GM18520 (cell line): ENCODE measurements around the gene WBP2.
"Not testable (repeated sequence)": the region's sequence is repeated elsewhere in the genome, so short reads cannot be mapped to it uniquely, and the experiment has no call there.

ENCODE experiments used
- ATAC-seq: cut with Tn5 transposase; IDR thresholded peaks from one replicate; pipeline ENCODE4 v1.9.1; 2021; ENCODE audit not compliant: unreplicated experiment

WBP2 gene

DNA sequence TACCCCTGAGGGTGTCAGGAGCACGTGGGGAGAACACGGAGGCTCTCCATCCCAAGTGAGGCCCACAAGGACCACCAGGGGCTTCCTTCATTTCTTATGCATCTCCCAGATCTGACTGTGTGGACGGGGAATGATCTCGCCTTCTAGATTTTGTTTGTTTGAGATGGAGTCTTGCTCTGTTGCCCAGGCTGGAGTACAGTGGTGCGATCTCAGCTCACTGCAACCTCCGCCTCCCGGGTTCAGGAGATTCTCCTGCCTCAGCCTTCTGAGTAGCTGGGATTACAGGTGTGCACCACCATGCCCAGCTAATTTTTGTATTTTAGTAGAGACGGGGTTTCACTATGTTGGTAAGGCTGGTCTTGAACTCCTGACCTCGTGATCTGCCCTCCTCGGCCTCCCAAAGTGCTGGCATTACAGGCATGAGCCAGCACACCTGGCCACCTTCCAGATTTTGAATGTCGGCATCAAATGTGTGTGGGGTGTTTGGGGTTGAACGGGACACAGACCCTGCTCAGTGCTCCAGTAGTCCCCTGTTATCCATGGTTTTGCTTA, 13.7 kb upstream of the WBP2 start:
- ATAC-seq, result not testable (repeated sequence)

DNA sequence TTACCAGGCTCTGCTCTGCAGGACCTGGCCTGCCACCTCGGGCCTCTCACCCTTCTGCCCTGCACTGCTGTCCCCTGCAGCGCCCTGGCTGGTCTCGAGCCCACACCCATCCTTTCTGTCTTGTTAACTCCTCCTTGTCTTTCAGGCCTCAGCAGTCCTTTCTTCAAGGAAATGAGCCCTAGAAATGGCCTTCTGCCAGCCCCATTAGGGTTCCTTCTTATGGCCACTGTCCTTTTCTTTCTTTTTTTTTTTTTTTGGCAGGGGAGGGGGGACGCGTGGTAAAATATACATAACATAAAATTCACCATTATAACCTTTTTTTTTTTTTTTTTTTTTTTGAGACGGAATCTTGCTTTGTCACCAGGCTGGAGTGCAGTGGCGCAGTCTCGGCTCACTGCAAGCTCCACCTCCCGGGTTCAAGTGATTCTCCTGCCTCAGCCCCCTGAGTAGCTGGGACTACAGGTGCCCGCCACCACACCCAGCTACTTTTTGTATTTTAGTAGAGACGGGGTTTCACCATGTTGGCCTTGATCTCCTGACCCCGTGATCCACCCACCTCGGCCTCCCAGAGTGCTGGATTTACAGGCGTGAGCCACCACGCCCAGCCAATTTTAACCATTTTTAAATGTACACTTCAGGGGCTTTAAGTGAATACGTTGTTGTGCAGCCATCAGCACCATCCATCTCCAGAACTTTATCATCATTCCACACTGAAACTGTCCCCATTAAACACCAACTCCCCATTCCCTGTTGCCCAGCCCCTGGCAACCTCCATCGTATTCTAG, 10.5 kb upstream of the WBP2 start:
- ATAC-seq, result not testable (repeated sequence)

- ATAC-seq, result peak; percentile 12
Observed at GRCh38 chr17:75864887-75865286, 9.8 kb upstream of the WBP2 start.

DNA sequence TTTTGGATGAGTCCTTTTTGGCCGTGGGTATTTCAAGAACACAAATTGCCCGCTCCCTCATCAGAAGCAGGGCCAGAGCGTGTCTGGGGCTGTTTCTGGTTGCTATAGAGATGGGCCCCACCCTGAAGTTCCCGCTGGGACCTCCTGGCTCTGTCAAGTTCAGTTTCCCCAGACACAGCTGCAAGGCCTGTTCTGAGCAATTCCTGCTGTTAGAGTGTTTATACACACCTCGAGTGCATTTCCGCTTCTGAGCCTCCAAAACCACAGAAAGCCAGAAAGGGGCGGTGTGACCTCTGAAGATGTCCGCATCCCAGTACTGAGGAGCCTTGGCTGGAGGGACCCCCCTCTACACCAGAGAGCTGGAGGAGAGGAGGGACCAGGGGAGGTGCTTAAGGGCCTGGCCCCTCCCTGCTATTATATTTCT, 9.3 kb upstream of the WBP2 start:
- peak; percentile 77 for ATAC-seq

DNA sequence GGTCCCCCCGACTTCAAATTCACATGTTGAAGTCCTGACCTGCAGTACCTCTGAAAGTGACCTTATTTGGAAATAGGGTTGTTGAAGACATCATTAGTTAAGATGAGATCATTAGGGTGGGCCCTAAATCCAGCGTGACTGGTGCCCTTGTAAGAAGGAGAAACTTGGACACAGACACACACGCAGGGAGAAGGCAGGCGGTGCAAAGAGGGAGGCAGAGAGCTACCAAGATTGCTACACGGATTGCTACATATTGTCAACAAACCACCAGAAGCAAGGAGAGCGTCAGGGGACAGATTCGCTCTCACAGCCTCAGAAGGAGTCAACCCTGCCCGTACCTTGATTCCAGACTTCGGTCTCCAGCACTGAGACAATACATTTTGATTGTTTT, 6.8 kb upstream of the WBP2 start:
- ATAC-seq, result no peak

- not testable (repeated sequence) for ATAC-seq
Observed at GRCh38 chr17:75859358-75859757, 4.2 kb upstream of the WBP2 start.

DNA sequence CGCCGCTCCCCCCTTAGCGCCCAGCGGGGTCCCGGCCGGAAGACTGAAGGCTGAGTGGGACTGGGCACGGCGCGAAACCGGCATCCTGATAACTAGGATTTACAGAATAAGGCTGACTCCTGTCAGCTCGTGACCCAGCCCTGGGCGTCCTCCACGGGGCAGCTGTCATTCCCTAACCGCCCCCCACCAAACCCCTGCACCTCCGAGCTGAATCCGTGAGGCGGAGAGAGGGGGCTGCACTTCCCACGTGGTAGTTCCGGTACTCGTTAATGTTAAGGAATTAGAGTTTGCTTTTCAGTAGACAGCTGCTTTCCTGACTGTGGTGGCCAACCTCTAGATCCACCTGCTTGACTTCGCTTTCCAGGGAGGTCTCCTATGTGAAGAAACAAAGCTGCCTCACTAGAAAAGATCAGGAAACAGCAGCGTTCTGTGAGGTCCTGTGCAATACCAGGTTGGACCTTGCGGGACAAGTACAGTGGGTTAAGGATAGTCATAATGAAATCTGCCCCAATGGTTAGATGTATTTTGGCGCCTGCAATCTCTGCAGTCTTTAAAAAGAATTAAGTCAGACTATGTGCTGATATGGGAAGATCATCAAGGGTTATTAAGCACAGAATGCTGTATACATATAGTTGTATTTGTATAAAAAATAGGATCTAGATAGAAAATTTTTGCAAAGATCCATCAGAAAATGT, 1.1 kb upstream of the WBP2 start:
- ATAC-seq, result no peak

DNA sequence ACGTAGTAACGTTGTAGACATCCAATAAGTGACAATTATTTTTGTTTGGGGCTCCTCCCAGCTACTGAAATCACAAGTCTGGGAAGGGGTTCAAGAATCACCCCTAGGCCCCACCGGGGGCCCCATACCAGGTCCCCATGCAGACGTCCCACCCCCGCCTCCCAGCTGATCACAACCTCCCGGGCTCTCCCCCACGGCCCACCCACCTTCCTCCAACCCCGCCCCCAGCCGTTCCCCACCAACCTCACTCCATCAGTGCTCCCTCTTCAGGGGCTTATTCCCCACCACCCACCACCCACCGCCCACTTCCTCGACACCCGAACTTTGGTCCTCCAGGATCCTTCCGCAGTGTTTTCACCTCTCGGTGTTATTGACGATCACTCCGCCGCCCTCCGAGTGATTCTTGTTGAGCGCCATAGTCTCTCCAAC, 240 bp downstream of the WBP2 start:
- no peak for ATAC-seq

GRCh38 chr17:75854101-75854748, 910 bp downstream of the WBP2 start:
- ATAC-seq, result no peak

- ATAC-seq, result no peak
Observed at GRCh38 chr17:75853433-75853832, 1.7 kb downstream of the WBP2 start.

DNA sequence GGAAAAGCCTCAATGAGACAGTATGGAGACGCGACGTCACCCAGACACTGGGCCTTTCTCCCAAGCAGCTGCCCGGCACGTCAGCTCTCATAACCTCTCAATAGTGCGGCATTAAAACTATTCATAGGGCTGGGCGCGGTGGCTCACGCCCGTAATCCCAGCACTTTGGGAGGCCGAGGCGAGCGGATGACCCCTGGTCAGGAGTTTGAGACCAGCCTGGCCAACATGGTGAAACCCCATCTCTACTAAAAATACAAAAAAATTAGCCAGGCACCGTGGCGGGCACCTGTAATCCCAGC, 3.5 kb downstream of the WBP2 start:
- not testable (repeated sequence) for ATAC-seq

- no peak for ATAC-seq
Observed at GRCh38 chr17:75850928-75851692, 4.0 kb downstream of the WBP2 start.

DNA sequence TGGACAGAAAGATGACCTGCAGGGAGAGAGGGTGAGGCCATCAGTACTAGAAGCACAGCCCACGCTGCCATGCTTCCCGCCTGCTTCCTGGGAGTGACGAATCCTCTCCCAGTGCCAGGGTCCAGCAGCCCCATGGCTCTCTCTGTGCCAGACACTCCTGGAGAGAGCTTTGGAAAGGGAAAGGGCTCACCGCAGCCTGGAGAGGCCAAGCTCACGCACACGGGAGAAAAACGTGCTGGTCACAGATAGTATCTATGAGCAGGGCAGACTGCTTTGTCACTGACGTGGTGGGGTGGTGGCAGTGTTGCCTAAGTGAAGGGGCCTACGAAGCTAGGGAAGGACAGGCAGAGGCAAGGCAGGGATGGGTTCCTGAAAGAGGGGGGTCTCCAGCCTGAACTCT, 5.4 kb downstream of the WBP2 start:
- ATAC-seq, result no peak

DNA sequence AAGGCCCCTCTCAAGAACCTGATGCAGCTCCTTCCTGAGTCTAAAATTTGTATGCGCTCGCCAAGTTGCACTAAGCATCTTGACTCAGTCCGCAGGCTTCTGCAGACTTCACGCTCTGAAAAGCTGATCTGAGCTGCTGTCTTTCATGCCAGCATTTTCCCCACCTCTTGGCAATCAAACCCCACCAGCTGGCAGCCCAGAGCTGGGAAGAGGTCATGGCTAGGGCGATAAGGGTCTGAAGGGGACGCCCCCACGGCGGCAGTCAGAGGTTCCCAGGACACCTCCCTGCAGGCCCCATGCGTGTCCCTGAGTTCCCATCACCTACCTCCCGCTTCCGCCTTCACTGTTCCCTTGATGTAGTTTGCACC, 5.9 kb downstream of the WBP2 start:
- ATAC-seq, result no peak

DNA sequence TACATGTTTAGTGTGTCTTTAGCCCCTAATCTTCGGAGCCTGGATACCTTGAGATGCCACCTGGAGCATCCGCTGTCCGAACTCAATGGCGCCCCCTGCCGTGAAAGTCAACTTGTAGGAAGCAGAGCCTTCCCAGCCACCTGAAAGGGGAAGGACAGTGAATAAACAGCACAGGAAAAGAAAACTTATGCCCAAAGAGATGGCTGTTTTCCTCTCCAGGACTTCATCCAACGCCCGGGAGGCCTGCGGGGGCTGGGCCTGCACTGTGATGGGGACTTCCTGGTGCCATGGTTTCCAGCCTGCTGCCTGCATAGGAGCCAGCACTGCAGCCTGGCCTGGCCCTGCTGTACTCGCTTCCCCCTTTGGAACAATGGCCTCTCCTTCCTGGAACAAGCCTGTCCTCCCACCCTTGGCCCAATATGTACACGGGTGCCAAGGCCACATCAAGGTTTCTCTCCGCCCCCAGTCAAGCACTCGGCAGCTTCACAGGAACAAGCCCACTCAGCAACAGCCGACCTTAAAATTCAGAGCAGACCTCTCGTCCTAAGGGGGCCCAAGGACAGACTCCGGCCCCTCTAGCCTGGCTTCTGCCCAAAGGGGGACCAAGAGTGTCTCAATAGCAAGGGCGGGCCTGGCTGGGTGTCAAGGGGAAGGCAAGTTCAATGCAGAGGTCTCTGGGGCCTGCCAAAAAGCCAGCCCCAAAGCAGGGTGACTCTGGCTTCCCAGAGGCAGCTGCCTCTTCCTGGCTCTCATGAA, 6.4 kb downstream of the WBP2 start:
- ATAC-seq, result no peak

- ATAC-seq, result no peak
Observed at GRCh38 chr17:75847614-75848522, 7.3 kb downstream of the WBP2 start.

DNA sequence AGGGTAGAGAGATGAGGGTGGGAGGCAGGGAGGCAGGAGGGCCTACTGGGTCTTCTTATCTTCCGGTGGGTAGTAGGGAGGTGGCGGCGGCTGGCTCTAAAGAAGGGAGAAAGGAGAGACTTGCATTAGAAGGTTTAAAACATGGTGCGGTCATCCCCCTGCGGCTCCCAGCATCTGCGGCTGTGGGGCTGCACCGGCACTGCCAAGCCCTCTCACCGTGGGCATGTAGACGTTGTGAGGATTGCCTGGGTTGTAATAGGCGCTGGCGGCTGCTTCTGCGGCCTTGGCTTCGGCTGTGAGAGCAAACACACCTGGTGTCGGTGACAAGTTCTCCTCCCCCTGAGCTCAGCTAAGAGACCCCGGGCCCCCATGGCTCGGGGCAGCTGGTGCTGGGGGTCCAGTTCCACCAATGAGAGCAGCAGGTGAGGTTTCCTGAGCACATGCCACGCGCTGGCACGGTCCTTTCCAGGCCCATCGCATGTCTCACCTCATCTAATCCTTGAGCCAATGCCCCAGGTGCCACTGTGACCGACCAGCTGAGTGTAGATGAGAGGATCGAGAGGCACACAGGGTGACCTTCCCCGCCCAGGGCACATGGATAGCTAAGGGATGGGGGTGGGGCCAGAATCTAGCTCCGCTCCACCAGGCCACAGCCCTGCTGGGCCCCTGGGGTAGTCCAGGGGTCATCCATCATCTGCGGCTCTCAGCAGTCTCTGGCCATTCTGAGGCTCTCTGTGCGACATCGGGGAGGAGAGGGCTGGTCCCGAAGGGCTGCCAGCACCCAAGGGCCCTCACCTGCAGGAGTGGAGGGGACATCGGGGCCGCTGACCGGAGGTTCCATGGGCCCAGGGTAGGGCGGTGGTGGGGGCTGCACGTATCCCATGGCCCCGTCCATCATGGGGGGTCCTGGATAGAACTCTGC, 8.2 kb downstream of the WBP2 start:
- no peak for ATAC-seq

DNA sequence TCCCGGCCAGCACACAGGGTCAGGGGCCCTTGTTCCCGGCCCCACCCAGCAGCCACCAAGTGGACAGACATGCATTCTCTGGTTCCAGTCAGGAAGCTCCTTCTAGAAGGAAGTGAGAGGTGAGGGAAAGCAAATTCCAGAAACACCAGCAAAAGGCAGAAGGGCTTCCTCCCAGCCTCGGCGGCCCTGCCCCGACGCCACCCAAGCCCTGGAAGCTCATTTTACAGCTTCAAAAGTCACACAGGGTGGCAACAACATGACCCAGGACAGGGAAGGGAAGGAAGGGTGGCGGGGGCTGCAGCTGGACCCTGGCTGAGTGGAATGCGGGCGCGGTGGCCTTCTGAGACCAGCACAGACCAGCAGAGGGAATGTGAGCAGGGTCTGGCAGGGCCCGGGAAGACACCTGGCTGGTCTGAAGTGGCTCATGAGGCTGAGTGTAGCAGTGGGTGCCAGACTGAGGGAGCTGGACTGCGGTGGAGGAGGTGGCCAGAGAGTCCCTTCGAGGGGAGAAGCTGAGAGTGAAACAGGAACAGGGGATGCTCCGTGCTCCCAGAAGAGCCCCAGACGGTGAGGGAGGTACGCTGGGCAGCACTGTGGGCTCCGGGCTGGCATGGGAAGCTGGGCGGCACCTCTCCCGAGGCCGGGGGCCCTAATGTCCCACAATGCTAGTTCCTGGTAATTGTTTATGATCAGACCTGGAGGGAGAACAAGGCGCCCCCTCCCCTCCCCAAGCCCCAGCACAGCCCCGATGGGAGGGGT, 9.0 kb downstream of the WBP2 start:
- no peak for ATAC-seq
